Dendritic cell treated with granulocyte-macrophage colony-stimulating factor and Interleukin-4, amounts not matched to agents 40 ng/mL and 50 ng/mL, for 4 days (primary cell): ENCODE data around the gene MAP2K4.
"Not testable (repeated sequence)": the region's sequence is repeated elsewhere in the genome, so short reads cannot be mapped to it uniquely, and the experiment has no call there.

Experiments used
- H3K27ac Mint-ChIP-seq: one replicate; pipeline ENCODE4 v1.8.0; 2022; ENCODE audit warnings: mild to moderate bottlenecking, mixed read lengths
- H3K27me3 Mint-ChIP-seq: one replicate; pipeline ENCODE4 v1.8.0; 2022; ENCODE audit warnings: mild to moderate bottlenecking, mixed read lengths
- H3K36me3 Mint-ChIP-seq: one replicate; pipeline ENCODE4 v1.8.0; 2022; ENCODE audit warnings: low read depth, mixed read lengths
- H3K4me1 Mint-ChIP-seq: one replicate; pipeline ENCODE4 v1.8.0; 2022; ENCODE audit warnings: low read depth, mixed read lengths
- H3K4me3 Mint-ChIP-seq: one replicate; pipeline ENCODE4 v1.8.0; 2022; ENCODE audit warnings: mild to moderate bottlenecking, moderate library complexity, mixed read lengths
- H3K9me3 Mint-ChIP-seq: one replicate; pipeline ENCODE4 v1.8.0; 2022; ENCODE audit warnings: mixed read lengths
- intact Hi-C: fragments of 100-400 bp; cut with micrococcal nuclease; formaldehyde crosslinking; loops from one replicate; pipeline ENCODE4 v1.15.0; 2022

Gene MAP2K4

GRCh38 chr17:12127177-12127576, 106.5 kb downstream of the MAP2K4 start:
- no peaks in the 10 kb centered on the region for H3K4me1 Mint-ChIP-seq
- H3K27ac Mint-ChIP-seq: no peak overlapping the region
- H3K27me3 Mint-ChIP-seq: no peaks in the 10 kb centered on the region
- H3K9me3 Mint-ChIP-seq: no peaks in the 10 kb centered on the region
- peaks cover 86% of the 10 kb centered on the region for H3K36me3 Mint-ChIP-seq
- no peak overlapping the region for H3K4me3 Mint-ChIP-seq
- intact Hi-C loops: no loop called here

DNA sequence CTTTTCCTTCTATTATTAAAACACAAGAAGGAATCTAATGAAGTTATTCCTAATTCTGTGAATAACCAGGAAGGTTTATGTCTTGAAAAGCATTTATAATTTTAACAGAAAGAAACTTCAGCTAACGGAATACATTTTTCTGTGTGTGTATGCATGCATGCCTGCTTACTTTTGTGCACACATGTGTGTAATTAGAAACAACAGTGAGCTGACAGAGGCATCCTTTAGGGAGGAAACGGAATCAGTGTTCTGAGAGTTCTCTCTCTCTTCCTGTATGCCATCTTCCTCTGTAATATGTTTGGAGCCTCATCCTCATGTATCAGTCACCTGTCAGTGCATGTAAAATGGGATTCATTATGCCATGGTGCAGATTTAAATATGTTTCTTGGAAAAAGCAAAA, 107.0 kb downstream of the MAP2K4 start:
- intact Hi-C loops: no loop called here
- H3K9me3 Mint-ChIP-seq: no peaks in the 10 kb centered on the region
- no peaks in the 10 kb centered on the region for H3K4me1 Mint-ChIP-seq
- no peak overlapping the region for H3K27ac Mint-ChIP-seq
- H3K4me3 Mint-ChIP-seq: no peak overlapping the region
- H3K27me3 Mint-ChIP-seq: no peaks in the 10 kb centered on the region
- H3K36me3 Mint-ChIP-seq: peaks cover 91% of the 10 kb centered on the region

DNA sequence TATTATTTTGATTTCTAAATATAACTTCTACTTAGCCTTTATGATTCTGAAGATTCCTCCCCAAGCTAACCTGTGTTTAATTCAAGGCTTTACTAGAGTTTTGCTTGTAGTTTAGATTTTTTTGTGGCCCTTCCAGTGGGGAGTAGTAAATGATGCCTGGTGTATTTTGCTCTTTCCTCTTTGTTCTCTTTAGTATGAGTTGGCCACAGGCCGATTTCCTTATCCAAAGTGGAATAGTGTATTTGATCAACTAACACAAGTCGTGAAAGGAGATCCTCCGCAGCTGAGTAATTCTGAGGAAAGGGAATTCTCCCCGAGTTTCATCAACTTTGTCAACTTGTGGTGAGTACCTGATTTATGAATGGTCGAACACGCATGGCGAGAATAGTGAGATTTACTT, 108.3 kb downstream of the MAP2K4 start:
- intact Hi-C loops: no loop called here

GRCh38 chr17:12133183-12133582, 112.5 kb downstream of the MAP2K4 start:
- no peak overlapping the region for H3K4me3 Mint-ChIP-seq
- H3K4me1 Mint-ChIP-seq: no peaks in the 10 kb centered on the region
- H3K36me3 Mint-ChIP-seq: peaks cover 96% of the 10 kb centered on the region
- intact Hi-C loops: no loop called here
- H3K27ac Mint-ChIP-seq: no peak overlapping the region
- H3K9me3 Mint-ChIP-seq: peaks cover 26% of the 10 kb centered on the region
- H3K27me3 Mint-ChIP-seq: no peaks in the 10 kb centered on the region

More for the DNA sequence above, 108.3 kb downstream of the MAP2K4 start:
- Mint-ChIP-seq H3K4me1 (no peaks in the 10 kb centered on the region), H3K4me3 (no peak overlapping the region), H3K27me3 (no peaks in the 10 kb centered on the region), H3K27ac (no peak overlapping the region), H3K9me3 (no peaks in the 10 kb centered on the region), H3K36me3 (peaks cover 93% of the 10 kb centered on the region)

GRCh38 chr17:12134101-12134500, 113.4 kb downstream of the MAP2K4 start:
- Mint-ChIP-seq H3K4me3 (no peak overlapping the region), H3K36me3 (peaks cover 96% of the 10 kb centered on the region), H3K27me3 (no peaks in the 10 kb centered on the region), H3K9me3 (peaks cover 34% of the 10 kb centered on the region), H3K4me1 (no peaks in the 10 kb centered on the region), H3K27ac (no peak overlapping the region)
- intact Hi-C loops: no loop called here

DNA sequence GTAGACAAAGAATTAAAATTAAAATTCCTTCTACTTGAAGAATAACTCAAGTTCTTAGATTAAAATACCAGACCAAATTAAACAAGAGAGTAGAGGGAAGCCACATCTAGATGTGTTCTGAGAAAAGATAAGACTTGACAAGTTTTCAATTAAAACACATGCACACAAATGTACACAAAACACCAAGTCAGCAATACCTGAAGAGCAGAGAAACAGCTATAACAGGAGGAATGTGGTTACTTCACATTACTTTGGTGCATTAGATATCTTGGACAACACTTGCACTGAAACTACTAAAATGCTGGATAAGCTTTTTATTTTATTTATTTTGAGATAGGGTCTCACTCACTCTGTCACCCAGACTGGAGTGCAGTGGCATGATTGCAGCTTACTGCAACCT, 113.9 kb downstream of the MAP2K4 start:
- Mint-ChIP-seq H3K4me3 (no peak overlapping the region), H3K9me3 (peaks cover 34% of the 10 kb centered on the region), H3K36me3 (peaks cover 95% of the 10 kb centered on the region), H3K27ac (no peak overlapping the region), H3K27me3 (no peaks in the 10 kb centered on the region), H3K4me1 (no peaks in the 10 kb centered on the region)
- intact Hi-C loops: no loop called here

DNA sequence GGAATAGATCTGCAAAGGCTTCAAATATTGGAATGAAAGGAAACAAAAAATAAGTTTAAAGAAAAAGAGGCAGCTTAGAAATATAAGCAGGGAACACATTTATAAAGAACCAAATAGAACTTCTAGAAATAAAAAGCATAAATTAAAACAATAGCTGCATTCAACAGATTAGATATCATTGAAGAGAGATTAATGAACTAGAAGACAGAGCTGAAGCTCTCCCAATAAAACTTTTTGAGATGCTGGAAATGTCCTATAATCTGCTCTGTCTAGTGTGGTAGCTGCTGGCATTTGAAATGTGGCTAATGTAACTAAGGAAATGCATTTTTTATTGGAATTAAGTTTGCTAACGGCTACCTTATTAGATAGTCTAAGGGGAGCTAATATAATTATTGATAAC, 115.6 kb downstream of the MAP2K4 start:
- Mint-ChIP-seq H3K36me3 (peaks cover 97% of the 10 kb centered on the region), H3K4me3 (no peak overlapping the region), H3K27ac (no peak overlapping the region), H3K4me1 (no peaks in the 10 kb centered on the region), H3K9me3 (peaks cover 34% of the 10 kb centered on the region), H3K27me3 (no peaks in the 10 kb centered on the region)
- intact Hi-C loops: no loop called here

GRCh38 chr17:12136646-12137045, 116.0 kb downstream of the MAP2K4 start:
- intact Hi-C loops: no loop called here
- Mint-ChIP-seq H3K4me1 (no peaks in the 10 kb centered on the region), H3K36me3 (peaks cover 97% of the 10 kb centered on the region), H3K27me3 (no peaks in the 10 kb centered on the region), H3K9me3 (peaks cover 34% of the 10 kb centered on the region), H3K27ac (no peak overlapping the region), H3K4me3 (no peak overlapping the region)

DNA sequence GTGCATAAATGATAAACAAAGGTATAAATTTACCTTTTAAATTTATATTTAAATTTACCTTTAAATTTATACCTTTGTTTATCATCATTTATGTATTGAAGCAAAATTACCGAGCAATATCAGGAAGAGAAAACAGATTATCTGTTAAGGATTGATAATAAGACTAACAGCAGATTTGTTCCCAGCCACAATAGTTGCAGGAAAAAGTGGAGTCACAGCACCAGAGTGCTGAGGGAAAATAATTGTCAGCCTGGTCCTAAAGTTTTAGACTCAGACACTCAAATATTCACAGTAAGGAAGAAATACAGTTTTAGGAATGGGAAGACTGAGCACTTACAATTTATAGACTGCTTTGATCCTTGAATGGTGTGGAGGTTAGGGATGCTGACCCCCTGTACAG, 117.2 kb downstream of the MAP2K4 start:
- Mint-ChIP-seq H3K9me3 (peaks cover 34% of the 10 kb centered on the region), H3K4me1 (no peaks in the 10 kb centered on the region), H3K36me3 (peaks cover 97% of the 10 kb centered on the region), H3K27ac (no peak overlapping the region), H3K27me3 (no peaks in the 10 kb centered on the region), H3K4me3 (no peak overlapping the region)
- intact Hi-C loops: no loop called here

GRCh38 chr17:12140685-12141084, 120.0 kb downstream of the MAP2K4 start:
- Mint-ChIP-seq H3K27me3 (no peaks in the 10 kb centered on the region), H3K36me3 (peaks cover 93% of the 10 kb centered on the region)

DNA sequence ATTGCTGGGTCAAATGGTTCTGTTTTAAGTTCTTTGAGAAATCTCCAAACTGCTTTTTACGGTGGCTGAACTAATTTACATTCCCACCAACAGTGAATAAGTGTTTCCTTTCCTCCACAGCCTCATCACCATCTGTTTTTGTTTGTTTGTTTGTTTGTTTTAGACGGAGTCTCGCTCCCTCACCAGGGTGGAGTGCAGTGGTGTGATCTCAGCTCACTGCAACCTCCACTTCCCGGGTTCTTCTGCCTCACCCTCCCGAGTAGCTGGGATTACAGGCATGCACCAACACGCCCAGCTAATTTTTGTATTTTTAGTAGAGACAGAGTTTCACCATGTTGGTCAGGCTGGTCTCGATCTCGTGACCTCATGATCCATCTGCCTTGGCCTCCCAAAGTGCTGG, 141.5 kb downstream of the MAP2K4 start:
- H3K27ac Mint-ChIP-seq, H3K27me3 Mint-ChIP-seq, H3K4me1 Mint-ChIP-seq, H3K4me3 Mint-ChIP-seq, H3K36me3 Mint-ChIP-seq, intact Hi-C loops: not testable (repeated sequence)
- H3K9me3 Mint-ChIP-seq: peaks cover 10% of the 10 kb centered on the region

More at GRCh38 chr17:12140685-12141084, 120.0 kb downstream of the MAP2K4 start:
- Mint-ChIP-seq H3K27ac (no peak overlapping the region), H3K9me3 (peaks cover 33% of the 10 kb centered on the region), H3K4me3 (no peak overlapping the region), H3K4me1 (no peaks in the 10 kb centered on the region)
- intact Hi-C loops: loop anchor here (5.0 kb wide), 1 partner anchor 48 kb away; no protein-coding TSS in a partner anchor

DNA sequence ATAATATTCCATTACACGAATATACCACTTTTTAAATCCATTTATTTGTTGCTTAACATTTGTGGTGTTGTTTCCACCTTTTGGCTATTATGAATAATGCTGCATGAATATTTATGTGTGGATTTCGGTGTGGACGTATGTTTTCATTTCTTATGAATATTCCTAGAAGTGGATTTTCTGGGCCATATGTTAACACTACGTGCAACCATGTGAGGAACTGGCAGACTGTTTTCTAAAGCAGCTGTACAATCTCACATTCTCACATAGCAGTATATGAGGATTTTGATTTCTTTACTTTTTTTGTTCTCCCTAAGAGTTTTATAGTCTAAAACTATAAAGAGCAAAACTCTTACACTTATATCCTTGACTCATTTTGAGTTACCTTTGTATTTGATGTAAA, 143.4 kb downstream of the MAP2K4 start:
- Mint-ChIP-seq H3K27me3 (no peaks in the 10 kb centered on the region), H3K27ac (no peak overlapping the region), H3K4me3 (no peak overlapping the region), H3K36me3 (no peaks in the 10 kb centered on the region), H3K4me1 (no peaks in the 10 kb centered on the region), H3K9me3 (peaks cover 10% of the 10 kb centered on the region)
- intact Hi-C loops: no loop called here

GRCh38 chr17:12178644-12179330, 158.1 kb downstream of the MAP2K4 start:
- Mint-ChIP-seq H3K36me3 (no peaks in the 10 kb centered on the region), H3K27ac (no peak overlapping the region), H3K27me3 (no peaks in the 10 kb centered on the region), H3K4me1 (no peaks in the 10 kb centered on the region), H3K4me3 (no peak overlapping the region), H3K9me3 (no peaks in the 10 kb centered on the region)
- intact Hi-C loops: no loop called here

DNA sequence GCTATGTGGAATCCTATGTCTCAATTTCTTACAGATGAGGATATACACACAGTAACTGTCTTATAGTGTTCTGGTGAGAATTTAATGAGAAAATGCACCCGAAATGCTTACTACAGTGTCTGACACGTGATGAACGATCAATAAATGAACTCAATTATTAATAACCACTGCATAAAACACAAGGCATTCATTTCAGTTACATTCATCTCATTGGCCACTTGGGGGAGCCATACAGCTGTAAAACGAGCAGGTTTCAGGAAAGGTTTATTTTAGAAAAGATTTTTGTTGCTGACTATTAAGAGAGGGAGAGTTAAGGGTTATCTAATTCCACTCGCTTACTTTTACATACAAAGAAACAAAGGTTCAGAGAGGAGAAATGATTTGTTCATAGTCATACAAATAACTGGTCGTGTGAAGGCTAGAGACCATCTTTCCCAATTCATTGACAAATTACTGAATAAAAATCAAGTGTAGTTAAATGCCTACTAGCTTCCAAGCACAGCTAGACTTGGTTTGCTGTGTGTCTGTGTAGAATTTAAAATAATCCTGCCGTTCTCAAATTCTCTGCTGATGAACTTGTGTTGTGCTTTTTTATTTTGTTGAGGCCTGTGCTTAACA, 160.1 kb downstream of the MAP2K4 start:
- Mint-ChIP-seq H3K4me1 (no peaks in the 10 kb centered on the region), H3K27ac (no peak overlapping the region), H3K9me3 (no peaks in the 10 kb centered on the region), H3K27me3 (no peaks in the 10 kb centered on the region), H3K36me3 (no peaks in the 10 kb centered on the region), H3K4me3 (no peak overlapping the region)
- intact Hi-C loops: no loop called here

DNA sequence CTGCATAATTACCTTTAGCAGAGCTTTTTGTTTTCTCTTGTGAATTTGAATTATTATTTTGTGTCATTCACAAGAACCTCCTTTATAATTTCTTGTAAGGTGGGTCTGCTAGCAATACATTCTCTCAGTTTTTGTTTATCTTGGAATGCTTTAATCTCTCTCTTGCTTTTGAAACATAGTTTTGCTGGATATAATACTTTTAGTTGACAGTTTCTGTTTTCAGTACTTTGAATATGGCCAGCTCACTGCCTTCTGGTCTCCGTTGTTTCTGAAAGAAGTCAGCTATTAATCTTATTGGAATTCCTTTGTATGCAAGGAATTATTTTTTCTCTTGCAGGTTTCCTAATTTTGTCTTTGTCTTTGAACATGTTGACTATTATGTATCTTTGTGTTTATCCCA, 167.0 kb downstream of the MAP2K4 start:
- H3K27ac Mint-ChIP-seq: no peak overlapping the region
- no peak overlapping the region for H3K4me3 Mint-ChIP-seq
- no peaks in the 10 kb centered on the region for H3K36me3 Mint-ChIP-seq
- intact Hi-C loops: no loop called here
- peaks cover 31% of the 10 kb centered on the region for H3K9me3 Mint-ChIP-seq
- H3K27me3 Mint-ChIP-seq: no peaks in the 10 kb centered on the region
- H3K4me1 Mint-ChIP-seq: no peaks in the 10 kb centered on the region
